ENCODE results near the gene NISCH. TPM values are rescaled to one million over a fixed set of nuclear protein-coding genes. Genes with fewer than 3 reads are reported as not detected.

NISCH gene
- total RNA-seq, 1 experiment from 2014 or later = 62.2 TPM

GRCh38 chr3:52453496-52454249, 1.7 kb upstream of the NISCH start, which contains the start of gene TNNC1:
TNNC1 (minus strand) TSS chr3:52454041; CDS start chr3:52454015, 26 bp downstream.
- Mint-ChIP-seq H3K27ac (ENCODE audit: unreplicated experiment) (peak within 1 kb of the TSS; percentile 84), H3K27me3 (ENCODE audit: insufficient read depth, unreplicated experiment) (no peaks in the 10 kb centered on the region), H3K4me1 (ENCODE audit: low read depth, unreplicated experiment) (peaks cover 46% of the 10 kb centered on the region), H3K4me3 (ENCODE audit: unreplicated experiment) (peak within 1 kb of the TSS; percentile 88), H3K36me3 (ENCODE audit: insufficient read depth, unreplicated experiment) (peaks cover 15% of the 10 kb centered on the region), H3K9me3 (ENCODE audit: unreplicated experiment) (no peaks in the 10 kb centered on the region)
- no peaks in the 10 kb centered on the region; the same call in 1 of the 2 replicates for H3K36me3 ChIP-seq (ENCODE audit: control insufficient read depth, insufficient read depth, low read length)
- DNase-seq = peak; percentile 66 to 73
- no peak for TF ChIP-seq CTCF (IDR thresholded peaks at IDR 0.05; ENCODE audit: insufficient read depth in 1 of 2, low read depth in 1 of 2, low read length in 1 of 2, severe bottlenecking in 1 of 2, unreplicated experiment in 1 of 2)
- H3K27me3 ChIP-seq (replicated peaks; ENCODE audit: control insufficient read depth, insufficient read depth, low read length) = no peaks in the 10 kb centered on the region
- no peaks in the 10 kb centered on the region for H3K9me3 ChIP-seq
- ChIA-PET CTCF (interaction anchor here (1.7 kb wide), 1 partner anchor 29 kb away, joined by 10 read pairs; no protein-coding TSS in a partner anchor), POLR2A (interaction anchor here (0.6 kb wide), 1 partner anchor 81 kb away, joined by 11 read pairs; no protein-coding TSS in a partner anchor)
- peaks cover 74% of the 10 kb centered on the region for H3K4me1 ChIP-seq
- H3K4me3 ChIP-seq (ENCODE audit: low read depth, low read length) = peak within 1 kb of the TSS; percentile 60
- intact Hi-C loops (cut with micrococcal nuclease; ENCODE audit: unreplicated experiment) = loop anchor here (10.0 kb wide), 1 partner anchor 81 kb away; the partner anchor contains the start of genes NT5DC2 and UQCC5
- BruUV-seq (replicated peaks) = TSS peak; percentile 55

DNA sequence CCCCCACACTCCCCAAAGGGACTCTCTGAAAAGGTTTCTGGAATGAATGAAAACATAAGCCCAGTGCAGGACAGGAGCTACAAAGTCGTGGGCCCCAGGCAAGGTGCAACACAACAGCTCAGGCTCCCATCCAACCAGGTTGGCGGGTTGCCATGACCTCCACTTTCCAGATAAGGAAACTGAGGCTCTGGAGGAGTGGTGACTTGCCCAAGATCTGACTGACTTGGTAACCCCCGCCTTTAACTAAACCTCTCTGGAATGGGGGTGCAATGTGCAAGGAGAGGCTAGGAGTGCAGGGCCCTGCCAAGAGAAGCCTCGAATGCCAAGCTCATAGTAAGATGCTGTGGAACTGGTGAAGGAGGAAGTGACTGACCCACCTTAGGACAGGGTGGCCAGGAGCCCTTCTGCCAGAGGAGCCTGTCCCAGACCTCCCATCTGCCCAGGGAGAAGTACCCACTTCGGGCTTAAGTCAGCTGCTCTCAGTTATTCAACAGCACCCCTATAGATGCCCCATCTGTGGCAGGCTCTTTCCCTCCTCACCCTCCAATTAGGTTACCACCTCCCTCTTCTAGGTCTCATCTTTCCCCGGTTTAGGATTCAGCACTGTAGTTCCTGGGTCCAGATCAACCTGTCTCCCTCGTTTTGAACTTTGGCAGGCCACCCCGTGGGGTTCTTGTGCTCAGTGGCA, 1.0 kb upstream of the NISCH start:
- Mint-ChIP-seq H3K27me3 (ENCODE audit: insufficient read depth, unreplicated experiment) (no peaks in the 10 kb centered on the region), H3K4me1 (ENCODE audit: low read depth, unreplicated experiment) (peaks cover 41% of the 10 kb centered on the region), H3K36me3 (ENCODE audit: insufficient read depth, unreplicated experiment) (peaks cover 16% of the 10 kb centered on the region), H3K27ac (ENCODE audit: unreplicated experiment) (peak overlapping the region; percentile 84), H3K4me3 (ENCODE audit: unreplicated experiment) (peak overlapping the region; percentile 88), H3K9me3 (ENCODE audit: unreplicated experiment) (no peaks in the 10 kb centered on the region)
- ChIA-PET POLR2A (interaction anchor here (0.6 kb wide), 1 partner anchor 81 kb away, joined by 11 read pairs; no protein-coding TSS in a partner anchor), CTCF (interaction anchor here (1.7 kb wide), 1 partner anchor 29 kb away, joined by 10 read pairs; no protein-coding TSS in a partner anchor)
- Histone ChIP-seq H3K36me3 (ENCODE audit: control insufficient read depth, insufficient read depth, low read length) (no peaks in the 10 kb centered on the region; the same call in 1 of the 2 replicates), H3K9me3 (no peaks in the 10 kb centered on the region), H3K4me1 (peaks cover 70% of the 10 kb centered on the region), H3K4me3 (ENCODE audit: low read depth, low read length) (peak overlapping the region; percentile 60), H3K27me3 (replicated peaks; ENCODE audit: control insufficient read depth, insufficient read depth, low read length) (no peaks in the 10 kb centered on the region)
- no TSS peak for BruUV-seq (replicated peaks)
- no peak for TF ChIP-seq CTCF (IDR thresholded peaks at IDR 0.05; ENCODE audit: insufficient read depth in 1 of 2, low read depth in 1 of 2, low read length in 1 of 2, severe bottlenecking in 1 of 2, unreplicated experiment in 1 of 2)
- DNase-seq = no peak
- intact Hi-C loops (cut with micrococcal nuclease; ENCODE audit: unreplicated experiment) = loop anchor here (10.0 kb wide), 1 partner anchor 80 kb away; the partner anchor contains the start of genes NT5DC2 and UQCC5

- Mint-ChIP-seq H3K36me3 (ENCODE audit: insufficient read depth, unreplicated experiment) (peaks cover 21% of the 10 kb centered on the region), H3K27ac (ENCODE audit: unreplicated experiment) (peak overlapping the region; percentile 84), H3K9me3 (ENCODE audit: unreplicated experiment) (no peaks in the 10 kb centered on the region), H3K4me3 (ENCODE audit: unreplicated experiment) (peak overlapping the region; percentile 88), H3K27me3 (ENCODE audit: insufficient read depth, unreplicated experiment) (no peaks in the 10 kb centered on the region), H3K4me1 (ENCODE audit: low read depth, unreplicated experiment) (peaks cover 41% of the 10 kb centered on the region)
- H3K9me3 ChIP-seq = no peaks in the 10 kb centered on the region
- H3K36me3 ChIP-seq (ENCODE audit: control insufficient read depth, insufficient read depth, low read length) = no peaks in the 10 kb centered on the region; the same call in 1 of the 2 replicates
- BruUV-seq (replicated peaks) = no TSS peak
- DNase-seq = no peak
- no peaks in the 10 kb centered on the region for H3K27me3 ChIP-seq (replicated peaks; ENCODE audit: control insufficient read depth, insufficient read depth, low read length)
- ChIA-PET CTCF (no interaction called here), POLR2A (no interaction called here)
- H3K4me1 ChIP-seq = peaks cover 65% of the 10 kb centered on the region
- H3K4me3 ChIP-seq (ENCODE audit: low read depth, low read length) = peak overlapping the region; percentile 60
- TF ChIP-seq CTCF (IDR thresholded peaks at IDR 0.05; ENCODE audit: insufficient read depth in 1 of 2, low read depth in 1 of 2, low read length in 1 of 2, severe bottlenecking in 1 of 2, unreplicated experiment in 1 of 2) = no peak
- intact Hi-C loops (cut with micrococcal nuclease; ENCODE audit: unreplicated experiment) = loop anchor here (10.0 kb wide), 1 partner anchor 80 kb away; the partner anchor contains the start of genes NT5DC2 and UQCC5
These were observed 494 bp upstream of the NISCH start for GRCh38 chr3:52454938-52455282.
